ENCODE results near the gene PGBD5. TPM values are rescaled to one million over a fixed set of nuclear protein-coding genes. Genes with fewer than 3 reads are reported as not detected.

PGBD5 gene
- total and polyA plus RNA-seq, 9 of the 15 experiments (the other 6 are each of a cell fraction or from before 2014, with no cell fraction given): under 0.01 to 0.40 (median 0.10) TPM; not detected in 3

- no peak for TF ChIP-seq ZNF609 (CRISPR knock-in tag; IDR thresholded peaks at IDR 0.05; ENCODE audit: borderline replicate concordance)
- no peak for TF ChIP-seq SNRNP70 (optimal IDR thresholded peaks at IDR 0.05; ENCODE audit: low read depth, low read length)
- no peak for TF ChIP-seq HNRNPL (IDR thresholded peaks at IDR 0.05; ENCODE audit: low read depth, low read length)
- no peak for TF ChIP-seq C11orf30 (IDR thresholded peaks at IDR 0.05; ENCODE audit: low read depth)
- no peak for TF ChIP-seq GTF2A2 (tag; IDR thresholded peaks at IDR 0.05)
- no peak for TF ChIP-seq ZNF583 (CRISPR knock-in tag; IDR thresholded peaks at IDR 0.05)
- TF ChIP-seq ZNF780A (CRISPR knock-in tag; IDR thresholded peaks at IDR 0.05): no peak
- TF ChIP-seq ZBED1 (IDR thresholded peaks at IDR 0.05): no peak
- no peak for TF ChIP-seq RNF2 (IDR thresholded peaks at IDR 0.05)
- TF ChIP-seq KLF1 (tag; IDR thresholded peaks at IDR 0.05): no peak
Measured at GRCh38 chr1:230398856-230399255, 27.3 kb downstream of the PGBD5 start (continued).

Data from K562 (cell line).